HG03469 (cell line): Measurements from ENCODE around the gene AUP1.
"Not testable (repeated sequence)": the region's sequence is repeated elsewhere in the genome, so short reads cannot be mapped to it uniquely, and the experiment has no call there.

Experiments
- ATAC-seq: cut with Tn5 transposase; IDR thresholded peaks from one replicate; pipeline ENCODE4 v1.9.1; 2021; ENCODE audit warnings: mild to moderate bottlenecking, moderate library complexity, moderate number of reproducible peaks; ENCODE audit not compliant: unreplicated experiment

AUP1 gene

GRCh38 chr2:74529357-74530238 lies at the start of gene AUP1, which contains the start of gene HTRA2:
AUP1 (minus strand) TSS chr2:74529706; CDS start chr2:74529629, 77 bp downstream.
HTRA2 (plus strand) TSS chr2:74529933; CDS start chr2:74530007, 74 bp downstream.
- ATAC-seq = peak; percentile 75

DNA sequence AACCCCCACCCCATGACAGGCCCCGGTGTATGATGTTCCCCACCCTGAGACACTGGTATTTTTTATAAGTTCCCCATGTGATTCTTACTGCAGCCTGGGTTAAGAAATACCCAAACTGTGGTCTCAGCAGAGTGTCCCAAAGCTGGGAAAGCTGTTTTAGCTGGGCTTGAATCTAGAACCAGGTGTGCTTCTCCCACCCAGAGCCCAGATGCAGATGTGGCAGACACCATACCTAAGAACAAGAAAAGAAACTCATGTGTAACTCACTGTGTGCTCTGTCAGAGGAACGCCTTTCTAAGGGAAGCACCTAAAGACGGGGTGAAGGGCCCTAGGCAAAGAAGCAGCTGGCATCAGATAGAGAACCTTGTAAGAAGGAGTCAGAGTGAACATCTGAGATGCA lies 48.9 kb upstream of the AUP1 start:
- no peak for ATAC-seq

GRCh38 chr2:74577448-74577847 lies 47.9 kb upstream of the AUP1 start:
- ATAC-seq = no peak

DNA sequence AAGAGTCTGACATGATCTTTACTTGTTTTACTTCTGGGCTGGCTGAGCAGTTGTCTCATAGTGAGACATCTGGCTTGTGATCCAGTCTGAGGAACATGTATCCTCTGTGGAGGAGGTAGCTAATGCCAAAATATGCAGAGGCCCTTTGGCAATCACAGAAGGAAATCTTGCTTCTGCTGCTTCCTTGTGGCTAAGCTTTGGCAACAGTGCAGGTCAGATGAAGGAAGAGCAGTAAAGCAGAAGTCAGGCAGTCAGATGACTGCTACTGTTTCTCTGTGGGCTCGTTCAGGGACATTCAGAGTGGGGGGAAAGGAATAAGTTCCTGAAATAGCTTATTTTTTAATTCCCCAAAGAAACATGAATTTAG lies 47.3 kb upstream of the AUP1 start:
- ATAC-seq = no peak

- no peak for ATAC-seq
Observed at GRCh38 chr2:74576211-74576862, 46.8 kb upstream of the AUP1 start.

GRCh38 chr2:74575320-74575719 lies 45.8 kb upstream of the AUP1 start:
- no peak for ATAC-seq

GRCh38 chr2:74573747-74574562 lies 44.4 kb upstream of the AUP1 start:
- no peak for ATAC-seq

GRCh38 chr2:74572178-74572925 lies 42.8 kb upstream of the AUP1 start:
- ATAC-seq = no peak

DNA sequence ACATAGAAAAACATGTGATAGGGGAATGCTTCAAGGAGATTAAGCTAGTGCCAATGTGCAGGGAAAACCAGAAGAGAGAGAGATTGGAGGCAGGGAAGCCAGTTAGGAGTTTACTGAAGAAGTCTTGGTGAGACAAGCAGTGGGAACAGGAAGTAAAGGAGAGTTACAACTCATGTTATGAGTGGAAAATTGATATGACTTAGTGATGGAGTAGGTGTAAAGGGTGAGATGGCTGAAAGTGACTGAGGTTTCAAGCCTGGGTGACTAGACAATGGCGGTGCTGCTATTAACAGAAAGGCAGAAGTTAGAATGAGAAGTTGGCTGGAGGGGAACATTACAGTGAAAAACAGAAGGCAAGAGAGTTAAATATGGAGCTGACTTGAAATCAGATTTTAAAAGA lies 41.6 kb upstream of the AUP1 start:
- peak; percentile 53 for ATAC-seq

DNA sequence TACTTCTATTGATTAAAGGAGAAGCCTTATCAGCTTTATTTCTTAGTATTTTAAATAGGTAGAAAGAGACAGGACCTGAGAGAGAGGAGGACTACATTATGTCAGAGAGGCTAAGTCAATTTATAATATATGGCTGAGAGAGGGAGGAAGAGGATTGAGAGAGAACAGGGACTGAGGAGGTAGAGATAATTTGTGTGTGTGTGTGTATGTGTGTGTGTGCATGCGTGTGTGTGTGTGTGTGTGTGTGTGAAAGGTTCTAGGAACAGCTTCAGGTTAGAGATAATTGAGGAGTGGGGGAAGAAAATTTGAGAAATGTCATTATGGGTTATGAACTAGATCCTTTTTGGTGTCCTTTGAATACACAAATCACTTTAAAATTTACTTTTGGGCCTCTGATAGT lies 40.2 kb upstream of the AUP1 start:
- no peak for ATAC-seq

- ATAC-seq = no peak
Observed at GRCh38 chr2:74567881-74568280, 38.4 kb upstream of the AUP1 start.

GRCh38 chr2:74566754-74567085 lies 37.2 kb upstream of the AUP1 start:
- no peak for ATAC-seq

GRCh38 chr2:74566076-74566753 lies 36.7 kb upstream of the AUP1 start:
- ATAC-seq = no peak

- no peak for ATAC-seq
Observed at GRCh38 chr2:74564222-74564621, 34.7 kb upstream of the AUP1 start.

- ATAC-seq = no peak
Observed at GRCh38 chr2:74562126-74562775, 32.7 kb upstream of the AUP1 start.

- not testable (repeated sequence) for ATAC-seq
Observed at GRCh38 chr2:74561022-74561421, 31.5 kb upstream of the AUP1 start.

DNA sequence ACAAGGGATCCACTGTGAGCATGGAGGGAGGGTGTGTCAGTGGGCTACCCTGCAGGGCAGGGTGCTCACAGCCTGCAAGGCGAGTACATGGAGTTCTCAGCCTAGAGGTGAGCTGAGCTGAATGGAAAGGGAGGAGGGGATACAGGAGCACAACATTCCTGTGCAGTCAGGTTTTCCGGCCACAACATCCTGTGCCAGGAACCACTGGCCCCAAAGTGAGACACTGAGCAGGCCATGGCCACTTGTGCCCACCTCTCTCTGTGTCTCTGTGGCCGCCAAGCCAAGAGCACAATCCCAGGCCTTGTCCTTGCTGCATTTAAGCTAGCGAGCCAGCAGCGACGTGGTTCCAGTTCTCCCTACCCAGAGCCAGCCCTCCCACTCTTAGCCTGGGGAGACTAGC lies 31.1 kb upstream of the AUP1 start:
- ATAC-seq = no peak

GRCh38 chr2:74559912-74560311 lies 30.4 kb upstream of the AUP1 start:
- ATAC-seq = no peak

DNA sequence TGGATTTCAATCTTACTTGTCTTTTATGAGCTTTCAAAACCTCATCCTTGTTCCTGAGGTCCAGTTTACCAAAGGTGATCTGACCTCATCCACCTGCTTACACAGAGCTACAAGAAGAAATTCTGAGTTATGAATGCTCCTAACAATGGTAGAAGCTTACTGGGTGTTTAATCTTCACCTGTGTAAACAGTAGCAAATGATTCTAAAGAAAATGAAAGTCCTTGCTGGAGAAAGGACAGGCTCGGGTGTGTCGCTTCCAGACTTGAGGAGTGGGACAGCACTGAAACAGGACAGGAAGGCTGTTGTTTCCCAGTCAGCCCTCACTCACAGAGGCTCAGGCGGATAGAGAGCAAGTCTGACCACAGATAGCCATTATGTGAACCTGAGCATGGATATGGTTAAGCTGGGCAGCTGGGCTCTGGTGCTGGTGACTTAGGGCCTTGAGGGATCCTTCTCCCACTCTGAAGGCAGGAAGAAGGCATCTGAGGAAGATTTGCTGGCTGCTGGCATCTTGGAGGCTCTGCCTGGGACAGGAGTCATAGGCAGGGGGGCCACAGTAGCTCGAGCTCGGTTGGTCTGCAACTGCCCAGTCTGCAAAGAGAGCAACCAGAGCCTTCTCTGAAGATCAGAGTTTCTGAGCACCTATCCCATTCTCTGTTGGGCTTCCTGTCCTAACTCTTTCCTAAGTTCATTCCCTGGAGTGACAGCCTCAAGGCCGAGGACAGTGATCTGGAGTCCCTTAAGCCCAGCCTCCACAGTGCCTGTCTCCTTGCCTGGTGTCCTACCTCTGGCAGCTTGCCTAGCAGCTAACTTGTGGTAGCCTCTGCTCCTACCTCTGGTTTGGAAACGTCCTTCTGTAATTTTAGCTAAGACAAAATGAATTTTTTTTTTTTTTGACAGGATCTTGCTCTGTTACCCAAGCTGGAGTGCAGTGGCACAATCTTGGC lies 29.1 kb upstream of the AUP1 start:
- ATAC-seq = no peak
